Measurements from ENCODE around the gene SMOC2.

SMOC2 gene

DNA sequence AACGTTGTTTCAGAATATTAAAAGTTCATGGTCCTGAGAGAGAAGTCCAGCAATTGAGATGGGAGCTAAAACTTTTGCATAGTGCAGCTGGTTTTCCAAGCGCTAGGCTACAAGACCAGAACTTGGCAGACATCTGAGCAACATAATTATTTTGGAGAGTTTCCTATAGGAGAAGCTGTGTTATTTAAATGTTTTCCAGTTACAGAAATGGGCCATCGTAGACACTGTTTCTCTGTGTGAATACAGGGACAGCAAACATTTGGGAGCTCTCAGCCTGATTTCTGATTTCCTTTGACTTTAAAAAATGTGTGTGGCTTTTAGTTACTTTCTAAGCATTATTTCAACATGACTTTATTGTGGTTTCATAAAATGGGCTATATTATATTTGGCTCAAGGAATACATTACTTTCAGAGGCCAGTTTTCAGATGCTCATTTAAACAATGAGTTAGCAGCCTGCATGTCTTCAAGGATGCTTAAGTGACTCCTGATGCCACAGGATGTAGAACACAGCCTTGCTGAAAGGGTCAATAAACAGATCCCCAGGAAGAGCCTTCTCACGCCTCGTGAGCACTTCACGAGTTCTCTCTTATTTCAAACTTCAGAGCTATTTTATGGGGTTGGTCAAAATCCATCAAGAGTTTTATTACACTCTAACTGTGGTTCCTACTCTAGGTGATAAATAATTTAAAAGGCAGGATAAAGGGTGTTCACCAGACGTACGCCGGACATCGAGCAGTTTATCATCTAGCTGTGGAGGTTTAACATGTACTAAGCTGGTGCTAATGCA lies 193.8 kb downstream of the SMOC2 start:
- DNase-seq = no peak

DNA sequence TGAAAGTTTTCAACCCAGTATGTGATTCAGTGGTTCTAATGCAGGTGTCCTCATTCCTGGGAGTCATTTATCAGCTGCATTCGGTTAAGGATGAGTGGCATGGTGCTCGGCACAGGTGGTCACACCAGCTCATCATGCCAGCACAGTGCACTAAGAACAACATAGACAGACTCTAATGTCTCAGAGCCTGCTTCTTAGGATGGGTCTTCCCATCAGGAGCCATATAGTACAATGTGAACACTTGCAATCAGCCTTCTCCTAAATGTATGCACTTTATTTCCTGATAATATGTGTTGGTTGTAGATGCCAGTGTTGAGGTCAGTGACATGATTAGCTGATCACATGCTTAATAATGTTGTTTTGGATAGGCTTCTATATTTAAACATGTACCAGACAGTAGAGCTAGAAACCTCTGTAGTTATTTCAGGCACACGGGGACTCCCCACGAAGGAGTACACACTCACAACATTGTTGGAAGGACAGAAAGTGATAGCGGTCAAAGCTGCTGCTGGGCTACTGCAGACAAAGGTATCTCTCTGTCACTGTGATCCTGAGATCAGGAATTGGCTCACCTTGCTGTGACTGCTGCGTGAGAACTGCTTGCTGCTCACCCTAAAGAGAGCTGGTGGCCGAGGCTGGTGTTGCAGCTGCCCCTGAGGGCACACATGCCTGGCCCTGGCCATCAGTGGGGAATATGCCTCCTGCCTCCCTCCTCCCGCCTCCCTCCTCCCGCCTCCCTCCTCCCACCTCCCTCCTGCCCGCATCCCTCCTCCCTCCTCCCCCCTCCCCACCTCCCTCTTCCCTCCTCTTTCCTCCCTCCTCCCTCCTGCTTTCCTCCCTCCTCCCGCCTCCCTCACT lies 195.4 kb downstream of the SMOC2 start:
- peak; percentile 46 for DNase-seq

DNA sequence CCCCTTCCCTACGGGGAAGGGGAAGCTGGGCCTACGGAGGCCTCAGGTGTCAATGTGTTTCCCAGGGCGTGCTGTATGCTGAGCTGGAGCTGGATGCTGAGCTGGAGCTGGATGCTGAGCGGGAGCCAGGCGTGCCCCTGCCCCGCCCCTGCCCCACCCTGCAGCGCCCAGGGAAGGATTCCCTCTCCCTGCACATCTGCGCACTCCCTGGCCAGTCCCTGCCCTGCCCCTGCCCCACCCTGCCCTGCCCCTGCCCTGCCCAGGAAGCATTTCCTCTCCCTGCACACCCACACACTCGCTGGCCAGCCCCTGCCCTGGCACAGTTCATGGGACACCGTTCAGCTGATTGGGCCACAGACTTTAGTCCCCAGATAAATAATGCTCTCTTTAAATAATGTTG lies 196.8 kb downstream of the SMOC2 start:
- no peak for DNase-seq

DNA sequence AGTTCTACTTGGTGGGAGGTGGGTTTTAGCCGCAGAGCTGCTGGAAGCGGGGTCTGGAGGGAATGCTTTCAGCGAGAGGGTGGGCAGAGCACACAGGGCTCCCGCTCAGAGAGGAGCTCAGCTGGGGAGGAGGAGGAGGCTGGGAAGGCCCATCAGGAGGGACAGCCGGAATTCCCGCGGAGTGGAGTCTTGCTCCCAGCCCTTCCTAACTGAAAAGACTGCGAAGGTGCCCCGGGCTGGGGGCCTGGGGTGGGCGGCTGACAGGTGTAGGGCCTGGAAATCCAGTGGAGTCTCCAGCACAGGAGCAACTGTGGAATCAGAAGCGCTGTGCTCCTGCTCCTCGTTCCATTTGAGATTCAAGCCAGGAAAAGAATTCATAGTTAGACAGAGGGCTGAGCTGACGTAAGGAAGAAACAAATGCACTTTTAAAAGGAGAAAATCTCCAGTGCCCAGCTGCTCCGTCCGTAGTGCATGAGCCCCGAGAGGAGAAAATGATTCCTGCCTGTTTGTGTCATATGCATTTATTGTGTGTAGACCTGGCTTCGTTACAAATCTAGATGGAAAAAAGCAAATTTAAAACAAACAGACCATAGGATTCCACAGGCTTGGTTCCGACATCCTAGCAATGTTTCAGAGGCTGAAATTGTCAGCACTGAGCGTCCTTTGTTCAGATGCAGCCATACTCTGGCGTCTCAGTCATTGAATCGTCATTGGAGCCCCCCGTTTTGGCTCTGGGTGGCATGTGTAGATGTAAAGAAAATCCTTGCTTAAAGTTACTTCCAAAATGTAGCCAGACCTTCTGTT lies 197.7 kb downstream of the SMOC2 start:
- no peak for DNase-seq

DNA sequence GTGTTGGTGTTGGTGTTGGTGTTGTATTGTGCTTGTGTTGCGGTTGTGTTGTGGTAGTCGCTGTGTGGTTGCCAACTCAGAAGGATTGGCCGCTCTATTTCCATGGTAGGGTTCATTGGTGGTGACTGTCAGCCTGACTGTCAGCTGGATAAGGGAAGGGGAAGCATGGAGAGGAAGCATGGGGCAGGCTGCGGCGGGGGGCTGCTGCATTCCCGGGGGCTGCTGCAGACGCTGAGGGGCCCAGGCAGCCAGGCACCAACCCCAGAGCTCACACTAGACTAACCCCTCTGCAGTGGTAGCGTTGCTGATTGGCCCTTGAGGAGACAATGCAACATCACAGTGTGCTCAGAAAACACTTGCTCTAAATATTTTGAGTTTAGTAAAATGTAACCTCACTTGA lies 199.2 kb downstream of the SMOC2 start:
- no peak for DNase-seq

DNA sequence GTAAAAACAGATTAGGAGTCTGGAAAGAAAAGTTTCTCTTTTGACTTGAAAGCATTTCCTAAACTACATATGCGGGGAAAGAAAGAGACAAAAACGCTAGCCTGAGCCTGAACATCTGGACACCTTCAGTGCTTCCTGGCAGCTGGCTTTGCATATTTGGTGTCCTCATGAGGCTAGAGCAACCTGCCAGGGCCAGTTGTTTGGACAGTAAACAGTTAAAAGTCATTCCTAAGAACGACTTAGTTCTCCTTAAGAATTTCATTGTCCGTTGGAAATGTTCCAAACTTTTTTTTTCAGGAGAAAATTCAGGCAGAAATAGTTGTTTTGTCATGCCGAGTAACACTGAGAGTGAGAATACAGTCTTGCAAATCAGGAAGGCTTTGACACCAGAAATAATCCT lies 199.8 kb downstream of the SMOC2 start:
- no peak for DNase-seq

DNA sequence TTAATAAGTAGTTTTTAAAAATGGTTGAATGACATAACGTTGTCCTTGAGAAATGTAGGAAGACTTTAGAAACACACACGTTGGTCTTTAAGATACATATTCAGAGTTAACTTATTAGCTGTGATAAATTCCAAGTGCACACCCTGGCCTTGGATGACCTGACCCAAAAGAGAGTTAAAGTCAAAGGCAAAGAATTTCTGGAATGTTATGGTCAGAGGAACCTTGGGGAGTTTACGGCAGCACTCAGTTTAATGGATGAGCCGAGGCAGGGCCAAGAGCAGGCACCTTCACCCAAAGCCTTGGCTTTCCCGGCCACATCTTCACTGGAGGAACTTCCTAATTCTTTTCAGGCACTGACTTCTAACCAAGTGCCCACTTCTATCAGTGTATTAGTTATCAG lies 200.5 kb downstream of the SMOC2 start:
- DNase-seq = no peak

DNA sequence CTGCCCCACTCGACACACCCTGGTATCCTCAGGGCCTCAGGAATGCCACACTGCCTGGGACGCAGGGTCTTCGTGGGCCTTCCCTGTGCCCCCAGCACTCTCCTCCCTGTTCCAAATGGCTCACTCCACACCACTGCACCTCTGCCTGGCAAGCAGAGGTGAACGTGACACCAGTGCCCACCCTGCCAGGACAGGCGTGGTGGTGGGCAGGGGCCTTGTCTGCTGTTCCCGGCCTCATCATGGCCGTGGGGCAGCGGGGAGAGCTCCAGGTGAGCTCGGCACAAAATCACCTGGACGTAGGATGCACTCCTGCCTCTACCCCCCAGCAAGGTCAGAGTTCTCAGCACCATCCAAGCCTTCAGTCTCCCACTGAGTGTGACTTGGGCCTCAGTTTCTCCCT lies 202.4 kb downstream of the SMOC2 start:
- no peak for DNase-seq

DNA sequence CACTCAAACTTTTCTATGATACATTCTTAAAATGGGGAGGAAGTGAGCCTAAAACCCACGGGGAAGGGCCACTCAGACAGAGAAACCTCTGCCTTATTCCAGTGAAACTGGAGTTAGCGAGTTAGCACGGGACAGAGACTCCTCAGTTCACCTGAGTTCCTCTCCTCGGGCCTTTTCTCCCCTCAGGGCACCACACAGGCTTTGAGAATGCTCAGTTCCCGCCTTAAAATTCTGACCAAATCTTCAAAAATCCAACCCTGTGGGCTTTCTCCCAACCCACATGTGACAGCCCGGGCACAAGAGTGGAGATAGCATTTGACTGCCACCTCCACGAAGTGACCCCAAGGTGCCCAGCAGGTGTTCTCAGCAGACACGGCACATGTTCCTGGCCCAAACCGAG lies 204.3 kb downstream of the SMOC2 start:
- DNase-seq = no peak

DNA sequence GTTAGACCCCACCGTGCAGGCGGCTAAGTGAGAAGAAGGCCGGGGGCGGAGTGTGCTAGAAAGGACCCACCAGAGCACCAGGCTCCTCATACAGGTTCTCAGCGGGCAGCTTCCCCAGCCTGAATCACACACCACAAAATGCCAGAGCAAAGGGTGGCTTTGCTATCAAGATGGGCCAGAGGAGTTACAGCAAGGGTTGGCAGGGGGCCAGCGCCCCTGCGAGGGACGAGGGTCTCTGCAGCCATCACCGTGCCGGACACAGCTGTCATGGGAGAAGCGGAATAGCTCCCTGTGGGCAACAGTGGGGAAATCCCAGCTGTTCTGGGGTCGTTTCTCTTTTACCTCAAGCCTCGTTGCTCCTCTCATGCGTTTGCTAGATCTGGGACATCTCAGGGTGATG lies 206.3 kb downstream of the SMOC2 start:
- DNase-seq = no peak

DNA sequence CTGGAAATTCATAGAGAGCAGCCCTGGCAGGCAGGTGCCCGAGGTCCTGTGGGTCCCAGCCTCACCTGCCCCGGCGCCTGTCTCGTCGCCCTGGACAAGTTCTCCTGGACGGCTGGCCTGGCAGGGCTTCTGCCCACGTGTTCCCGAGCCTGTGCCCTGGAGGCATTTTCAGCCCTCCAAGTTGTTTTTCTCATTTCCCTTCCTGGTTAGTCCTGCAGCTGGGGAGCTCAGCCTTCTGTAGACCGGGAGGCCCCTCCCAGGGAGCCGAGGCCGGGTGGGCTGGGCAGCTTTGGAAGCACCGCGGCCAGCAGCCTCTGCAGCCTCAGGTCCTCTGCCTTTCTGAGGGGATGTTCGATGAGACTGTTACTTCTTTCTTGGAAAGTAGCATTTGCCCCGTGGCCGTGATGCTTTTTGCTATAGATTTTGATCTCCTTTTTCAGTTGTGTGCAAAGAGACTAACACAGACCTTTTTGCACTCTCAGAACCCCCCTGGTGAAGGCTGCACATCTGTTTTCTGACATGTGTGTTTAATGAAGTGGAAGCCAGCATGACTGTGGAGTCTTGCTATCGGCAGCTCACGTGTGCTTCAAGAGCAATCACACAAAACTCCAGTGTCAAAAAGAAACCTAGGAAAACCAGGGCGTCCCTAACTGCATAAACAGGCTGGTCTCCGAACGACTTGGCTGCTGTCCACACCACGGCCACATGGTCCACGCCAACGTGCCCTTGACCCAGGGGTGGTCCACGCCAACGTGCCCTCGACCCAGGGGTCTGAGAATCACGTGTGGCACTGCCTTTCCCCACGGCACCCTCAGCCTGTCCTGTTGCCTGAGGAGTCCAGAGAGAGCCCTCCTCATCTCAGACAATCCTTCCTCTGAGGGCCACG lies 207.5 kb downstream of the SMOC2 start:
- peak; percentile 99 for DNase-seq

DNA sequence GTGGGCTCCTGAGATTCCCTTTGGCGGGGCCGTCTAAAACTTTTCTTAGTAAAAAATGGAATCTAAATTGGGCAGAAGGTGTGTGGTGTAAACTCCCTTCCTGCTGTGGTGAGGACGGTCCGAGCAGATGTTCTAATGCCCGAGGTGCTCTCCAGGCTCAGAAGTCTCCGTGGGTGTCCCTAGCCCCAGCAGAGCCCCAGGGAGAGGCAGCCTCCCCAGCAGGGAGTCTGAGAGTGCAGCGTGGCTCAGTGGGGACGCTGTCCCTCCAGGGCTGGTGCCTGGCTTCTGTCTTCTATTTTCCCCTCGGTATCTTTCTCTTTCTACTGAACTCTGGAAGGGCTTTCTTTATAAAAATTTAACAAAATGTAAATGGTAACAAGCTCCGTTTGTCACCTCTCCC lies 208.2 kb downstream of the SMOC2 start:
- DNase-seq = peak; percentile 81

DNA sequence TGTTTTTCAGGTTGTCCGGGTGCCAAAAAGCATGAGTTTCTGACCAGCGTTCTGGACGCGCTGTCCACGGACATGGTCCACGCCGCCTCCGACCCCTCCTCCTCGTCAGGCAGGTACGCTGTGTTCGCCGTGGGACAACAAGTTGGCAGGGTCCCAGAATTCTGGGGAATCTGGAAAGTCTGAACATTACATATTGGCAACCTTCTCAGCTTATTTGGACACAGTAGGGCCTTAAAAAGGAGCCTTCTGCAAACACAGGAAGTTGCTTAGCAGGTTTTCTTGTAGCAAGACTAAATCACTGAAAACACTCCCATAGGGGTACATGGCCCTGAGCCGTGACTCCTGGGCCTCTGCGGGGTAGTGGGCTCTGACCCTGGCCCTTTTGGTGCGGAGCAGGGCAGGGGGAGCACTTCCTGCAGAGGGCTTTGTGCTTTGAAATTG lies 209.7 kb downstream of the SMOC2 start:
- DNase-seq = no peak

DNA sequence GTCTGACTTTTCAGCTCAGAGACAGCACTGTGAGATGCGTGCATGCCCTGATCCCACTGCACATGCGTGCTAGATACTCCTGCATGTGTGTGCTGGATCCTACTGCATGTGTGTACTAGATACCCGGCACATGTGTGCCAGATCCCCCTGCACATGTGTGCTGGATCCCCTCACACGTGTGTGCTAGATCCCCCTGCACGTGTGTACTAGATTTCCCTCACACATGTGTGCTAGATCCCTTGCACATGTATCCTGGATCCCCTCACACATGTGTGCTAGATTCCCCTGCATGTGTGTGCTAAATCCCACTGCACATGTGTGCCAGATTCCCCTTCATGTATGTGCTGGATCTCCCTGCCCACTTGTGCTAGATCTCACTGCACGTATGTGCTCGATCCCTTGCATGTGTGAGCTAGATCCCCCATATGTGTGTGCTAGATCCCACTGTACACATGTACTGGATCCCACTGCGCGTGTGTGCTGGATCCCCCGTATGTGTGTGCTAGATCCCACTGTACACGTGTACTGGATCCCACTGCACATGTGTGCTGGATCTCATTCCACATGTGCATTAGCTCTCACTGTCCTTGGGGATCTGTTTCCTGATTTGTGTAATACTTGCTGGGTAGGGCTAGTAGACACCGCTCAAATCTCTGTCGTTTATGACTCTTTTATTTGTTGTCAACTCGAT lies 214.6 kb downstream of the SMOC2 start:
- no peak for DNase-seq

DNA sequence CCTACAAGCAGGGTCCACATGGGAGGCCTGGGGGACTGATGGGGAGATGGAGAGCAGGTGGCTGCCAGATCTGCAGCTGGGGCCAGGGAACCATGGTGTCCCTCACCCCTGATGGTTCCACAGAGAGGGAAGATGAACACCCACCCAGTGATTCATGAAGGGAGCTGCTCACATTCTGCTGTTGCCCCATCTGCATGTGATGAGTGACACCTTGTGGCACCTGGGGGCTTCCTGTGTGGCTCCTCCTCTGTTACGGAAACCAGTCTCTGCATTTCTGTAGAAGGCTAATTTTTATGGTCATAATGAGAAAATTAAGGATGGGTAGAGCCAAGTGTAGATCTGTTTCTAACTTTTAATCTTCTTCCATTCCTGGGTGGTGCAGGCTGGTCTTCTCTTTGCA lies 217.1 kb downstream of the SMOC2 start:
- peak; percentile 16 for DNase-seq

DNA sequence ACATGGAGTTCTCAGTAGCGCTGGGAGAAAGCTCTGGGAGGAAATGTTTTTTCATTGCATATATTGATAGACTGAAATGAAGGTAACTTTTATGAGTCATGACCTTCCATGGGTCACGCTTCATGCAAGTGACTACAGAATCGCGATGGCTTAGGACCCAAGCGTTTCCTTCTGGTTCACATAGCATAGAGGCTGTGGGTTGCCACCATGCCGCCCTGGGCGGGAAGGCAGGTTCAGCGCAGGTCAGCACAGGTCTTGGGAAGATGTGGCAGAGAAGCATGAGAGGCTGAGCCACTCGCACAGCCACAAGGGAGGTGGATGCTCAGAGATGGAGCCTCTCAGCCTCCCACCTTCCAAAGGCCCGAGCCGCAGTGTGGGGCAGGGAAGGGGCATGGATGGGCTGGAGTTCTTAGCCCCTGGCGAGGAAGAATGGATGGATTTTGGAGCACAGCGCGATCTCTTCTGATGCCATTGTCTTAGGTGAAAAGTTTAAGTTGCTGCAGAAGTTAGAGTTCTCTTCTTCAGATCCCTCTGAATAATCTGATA lies 219.5 kb downstream of the SMOC2 start:
- DNase-seq = no peak

DNA sequence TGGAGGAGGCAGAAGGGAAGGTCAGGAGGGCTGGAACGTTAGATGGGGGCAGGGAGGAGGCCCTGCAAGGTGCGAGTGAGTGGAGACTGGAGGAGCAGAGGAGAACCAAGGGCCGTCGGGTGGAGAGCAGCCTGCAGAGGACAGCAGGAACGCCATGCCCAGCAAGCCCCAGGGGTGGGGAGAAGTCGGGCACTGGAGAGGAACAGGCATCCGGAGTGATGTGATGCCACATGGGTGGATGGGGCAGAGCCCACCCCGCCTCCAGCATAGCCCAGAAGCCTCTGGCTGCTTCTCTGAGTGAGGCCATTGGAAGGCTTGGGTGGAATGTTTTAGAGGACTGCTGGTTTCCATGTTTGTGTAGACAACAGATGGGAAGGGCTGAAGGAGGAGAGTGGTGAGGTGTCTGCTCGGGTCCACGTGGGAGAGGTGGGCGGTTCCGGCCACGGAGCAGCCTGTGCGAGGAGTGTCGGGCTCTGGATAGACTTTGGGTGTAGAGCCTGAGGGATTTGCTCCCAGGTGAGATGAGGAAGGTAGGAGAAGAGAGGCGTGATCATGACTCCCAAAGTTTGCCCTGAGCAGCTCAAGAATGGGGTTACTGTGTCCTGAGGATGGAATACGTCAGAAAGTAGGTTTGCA lies 221.4 kb downstream of the SMOC2 start:
- no peak for DNase-seq

DNA sequence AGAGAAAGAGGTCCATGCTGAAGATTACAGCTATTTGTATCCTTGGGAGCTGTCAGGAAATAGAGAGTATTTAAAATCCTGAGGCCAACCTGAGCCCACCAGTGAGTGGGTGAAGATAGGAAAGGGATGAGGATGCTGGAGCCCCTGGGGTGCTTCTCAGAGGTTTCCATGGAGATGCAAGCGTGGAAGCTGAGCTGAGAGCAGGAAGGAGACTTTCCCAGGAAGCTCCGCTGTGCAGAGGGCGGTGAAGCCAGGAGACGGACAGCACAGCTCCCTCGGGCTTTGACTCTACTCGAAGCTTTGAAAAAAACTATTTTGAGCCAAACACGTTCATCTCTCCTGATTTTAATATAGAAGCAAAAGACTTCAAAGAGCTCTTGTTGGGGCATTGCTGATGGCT lies 222.1 kb downstream of the SMOC2 start:
- DNase-seq = peak; percentile 21

DNA sequence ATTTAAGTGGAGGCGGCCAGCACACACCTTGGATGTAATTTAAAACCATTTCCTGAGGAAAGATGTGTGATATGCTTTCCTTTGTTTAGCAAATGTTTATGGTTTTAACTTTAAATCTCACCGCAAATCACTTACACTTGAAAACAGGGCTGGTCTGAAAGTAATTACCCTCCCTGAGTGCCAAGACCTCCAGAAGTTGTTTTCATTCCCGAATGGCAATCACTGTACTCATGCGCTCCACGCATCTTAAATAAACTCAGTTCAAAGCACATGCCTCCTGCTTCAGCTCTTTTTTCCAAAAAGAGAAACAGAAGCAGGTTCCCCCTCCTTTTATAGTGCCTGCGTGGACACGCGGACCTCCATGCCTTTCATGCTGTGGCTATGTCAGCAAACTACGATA lies 224.0 kb downstream of the SMOC2 start:
- DNase-seq = no peak

DNA sequence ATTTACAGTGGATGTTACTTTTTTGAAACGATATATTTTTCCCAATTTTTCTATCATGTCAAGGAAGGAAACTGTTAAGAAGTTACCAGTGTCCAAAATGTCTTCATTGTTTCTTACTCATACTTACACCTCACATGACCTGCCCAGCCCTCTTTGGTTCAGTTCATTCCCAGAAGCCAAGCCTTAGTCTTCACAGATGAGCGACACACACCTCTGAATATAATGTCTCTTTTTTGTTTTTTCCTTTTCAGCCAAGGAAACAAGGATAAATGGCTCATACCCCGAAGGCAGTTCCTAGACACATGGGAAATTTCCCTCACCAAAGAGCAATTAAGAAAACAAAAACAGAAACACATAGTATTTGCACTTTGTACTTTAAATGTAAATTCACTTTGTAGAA lies 225.2 kb downstream of the SMOC2 start:
- DNase-seq = no peak

All from NCI-H146 (cell line).